LHCN-M2 (cell line): ENCODE measurements around the gene CFAP141. TPM values are rescaled to one million over a fixed set of nuclear protein-coding genes. Genes with fewer than 3 reads are reported as not detected.
A peak's percentile ranks its signal among the peaks of the same experiment; 100 is the strongest.
"Not testable (repeated sequence)": the region's sequence is repeated elsewhere in the genome, so short reads cannot be mapped to it uniquely, and the experiment has no call there.

Source experiments
- DNase-seq: peaks from one replicate; pipeline ENCODE4 v3.0.0-alpha.2; 2012; ENCODE audit warnings: low read depth
- polyA plus RNA-seq: library from polyadenylated mRNA; unstranded; fragments of >200 nt; gene quantifications from one replicate; pipeline ENCODE4 v1.2.1, GENCODE V29; 2012; ENCODE audit warnings: missing spikeins
- total RNA-seq: library from RNA; depleted of rRNA; stranded (reverse); fragments of >200 nt; gene quantifications from 2 replicates; pipeline ENCODE4 v1.2.3, GENCODE V29; 2014; rRNA removed

Gene CFAP141
- not detected in 2 replicates for total RNA-seq
- polyA plus RNA-seq = not detected

GRCh38 chr1:154206196-154206595 is at the start of gene CFAP141:
Gene CFAP141, minus strand, starts transcription at chr1:154206333. Its CDS starts 26 bp downstream, at chr1:154206307.
- DNase-seq = no peak

DNA sequence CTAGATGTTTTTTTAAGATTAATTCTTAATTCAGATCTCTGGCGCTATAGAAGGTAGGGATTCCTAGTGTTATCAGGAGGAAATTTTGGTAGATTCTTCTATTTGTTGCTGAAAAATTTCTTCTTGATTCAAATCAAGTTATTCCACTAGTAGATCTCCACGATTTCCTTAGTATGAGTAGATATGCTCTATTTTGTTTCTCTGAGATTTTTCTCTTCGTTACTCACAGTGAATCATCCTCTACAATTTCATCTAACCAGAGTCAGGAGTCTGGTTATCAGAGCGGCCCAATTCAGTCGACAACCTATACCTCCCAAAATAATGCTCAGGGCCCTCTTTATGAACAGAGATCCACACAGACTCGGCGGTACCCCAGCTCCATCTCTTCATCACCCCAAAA is 47.5 kb upstream of the CFAP141 start:
- DNase-seq = peak; percentile 21

DNA sequence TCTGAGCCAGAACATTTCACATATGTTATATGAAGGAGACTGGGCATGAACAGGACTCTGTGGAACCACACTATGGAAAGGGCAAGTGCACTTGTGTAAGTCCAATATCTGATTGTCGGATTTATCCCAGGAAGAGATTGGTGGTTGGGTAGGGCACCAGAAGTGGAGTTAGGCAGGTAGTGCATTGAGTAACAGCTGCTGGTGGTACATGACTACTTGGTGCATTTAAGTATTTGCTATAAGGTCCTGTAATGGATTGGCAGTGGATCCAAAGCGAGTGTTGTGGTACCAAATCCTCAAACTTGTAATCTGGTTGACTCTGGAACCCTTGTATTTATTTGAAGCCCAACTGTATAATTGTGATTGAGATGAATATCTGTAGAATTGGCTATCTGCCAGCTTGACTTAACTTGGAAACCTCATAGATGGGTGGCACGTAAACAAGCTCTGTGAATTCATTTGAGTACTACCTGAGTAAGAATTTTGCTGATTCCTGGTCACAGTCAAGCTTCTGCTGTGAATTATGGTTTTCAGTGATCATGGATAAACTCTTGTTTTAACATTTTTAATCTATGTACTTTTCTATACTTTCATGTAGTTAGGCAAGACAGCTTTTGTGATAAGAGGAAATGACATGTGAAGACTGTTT is 35.7 kb upstream of the CFAP141 start:
- DNase-seq = no peak

GRCh38 chr1:154240294-154240833 is 34.2 kb upstream of the CFAP141 start:
- DNase-seq = no peak

- DNase-seq = no peak
Observed at GRCh38 chr1:154239491-154239890, 33.4 kb upstream of the CFAP141 start.

GRCh38 chr1:154237880-154238506 is 31.9 kb upstream of the CFAP141 start:
- no peak for DNase-seq

DNA sequence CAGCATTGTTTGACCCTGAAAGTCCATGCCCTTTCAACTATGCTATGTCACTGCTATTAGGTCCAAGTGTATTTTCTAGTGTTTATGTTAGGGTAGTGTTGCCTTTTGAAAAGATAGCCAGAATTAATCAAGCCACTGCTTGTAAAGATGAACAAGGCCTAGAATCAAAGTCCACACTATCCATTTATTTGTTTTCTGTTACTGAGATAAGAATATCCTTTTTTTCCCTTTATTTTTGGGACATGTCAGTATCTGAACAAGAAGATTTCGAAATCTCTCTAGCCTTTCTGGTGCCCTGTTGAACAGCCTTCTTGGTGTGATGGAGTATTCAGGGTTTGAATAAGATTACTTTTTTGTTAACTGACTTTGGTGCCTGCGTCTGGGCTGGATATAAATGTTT is 31.3 kb upstream of the CFAP141 start:
- DNase-seq = no peak

GRCh38 chr1:154236855-154237254 is 30.7 kb upstream of the CFAP141 start:
- DNase-seq = no peak

DNA sequence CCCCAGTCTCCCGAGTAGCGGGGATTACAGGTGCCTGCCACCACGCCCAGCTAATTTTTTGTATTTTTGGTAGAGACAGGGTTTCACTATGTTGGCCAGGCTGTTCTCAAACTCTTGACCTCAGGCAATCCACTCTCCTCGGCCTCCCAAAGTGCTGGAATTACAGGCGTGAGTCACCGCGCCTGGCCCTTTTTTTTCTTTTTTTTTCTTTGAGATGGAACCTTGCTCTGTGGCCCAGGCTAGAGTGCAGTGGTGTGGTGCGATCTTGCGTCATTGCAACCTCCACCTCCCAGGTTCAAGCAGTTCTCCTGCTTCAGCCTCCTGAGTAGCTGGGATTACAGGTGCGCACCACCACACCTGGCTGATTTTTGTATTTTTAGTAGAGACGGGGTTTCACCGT is 27.0 kb upstream of the CFAP141 start:
- DNase-seq = not testable (repeated sequence)

GRCh38 chr1:154231112-154231511 is 25.0 kb upstream of the CFAP141 start:
- DNase-seq = not testable (repeated sequence)

- DNase-seq = no peak
Observed at GRCh38 chr1:154225370-154225769, 19.2 kb upstream of the CFAP141 start.

DNA sequence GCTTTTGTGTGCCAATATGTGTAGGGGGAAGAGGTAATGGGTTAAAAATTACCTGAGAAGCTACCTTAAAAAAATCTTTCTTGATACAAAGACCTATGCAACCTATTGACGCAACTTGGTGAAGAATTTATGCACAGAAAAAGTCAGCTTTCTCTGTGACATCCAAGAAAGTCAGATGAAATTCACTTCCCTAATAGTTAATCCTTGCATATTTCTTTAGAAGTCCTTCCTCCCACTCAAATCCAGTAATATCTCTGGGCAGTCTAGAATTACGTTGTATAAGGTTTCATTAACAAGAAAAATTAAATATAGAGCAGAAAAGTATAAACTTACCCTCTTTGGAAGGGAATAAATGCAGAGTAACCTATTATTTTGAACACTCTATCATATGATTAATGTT is 17.5 kb upstream of the CFAP141 start:
- DNase-seq = no peak

- no peak for DNase-seq
Observed at GRCh38 chr1:154222918-154223317, 16.8 kb upstream of the CFAP141 start.

DNA sequence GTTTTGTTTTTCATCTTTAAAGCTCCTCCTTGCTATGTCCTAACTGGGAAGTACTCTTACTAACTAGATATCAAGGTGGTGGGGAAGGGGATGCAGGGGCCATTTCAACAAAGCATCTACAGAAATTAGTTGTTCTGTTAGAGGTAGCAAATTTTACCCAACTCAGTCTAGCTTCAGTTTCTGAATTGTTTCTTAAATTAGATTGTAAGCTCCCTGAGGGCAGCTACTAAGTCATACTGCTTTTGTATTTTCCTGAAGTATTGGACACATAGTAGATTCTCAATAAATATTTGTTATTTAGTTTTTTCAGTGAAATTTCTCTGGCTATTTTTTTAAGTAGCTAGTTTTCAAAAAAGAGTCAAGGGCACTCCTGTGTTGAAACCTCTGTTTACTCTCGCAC is 16.4 kb upstream of the CFAP141 start:
- DNase-seq = no peak

DNA sequence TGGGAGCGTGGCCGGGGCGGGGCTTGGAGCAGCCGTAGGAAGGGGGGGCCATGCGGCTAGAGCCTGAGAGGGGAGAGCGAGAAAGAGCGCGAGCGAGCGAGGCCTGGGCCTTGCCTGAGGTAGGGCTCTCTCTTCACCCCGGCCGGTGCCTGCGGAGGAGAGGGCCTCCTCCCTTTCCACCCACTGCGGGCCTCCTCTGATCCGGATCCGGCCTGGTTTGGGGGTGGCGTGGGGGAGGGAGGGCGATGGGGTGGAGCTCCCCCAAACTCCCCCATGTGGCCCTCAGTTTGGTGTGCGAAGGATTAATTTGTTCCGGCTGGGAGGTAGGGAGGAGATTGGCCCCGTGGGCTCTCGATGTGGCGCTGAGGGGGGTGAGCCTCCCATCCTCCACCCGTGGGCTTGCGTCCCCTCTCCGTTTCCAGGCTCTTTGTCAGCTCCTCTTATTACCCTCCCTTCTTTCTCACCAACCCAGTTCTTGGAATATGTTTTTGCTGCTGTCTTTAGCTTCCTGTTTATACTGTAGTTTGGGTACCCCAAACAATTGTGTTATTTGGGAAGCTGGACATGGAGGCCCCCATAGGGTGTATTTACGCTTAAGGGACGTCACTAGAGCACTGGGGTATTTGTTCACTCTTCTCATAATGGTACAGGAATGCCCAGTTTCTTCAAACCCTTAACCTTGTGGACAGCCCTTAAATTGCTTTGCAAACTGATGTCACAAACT is 15.3 kb upstream of the CFAP141 start:
- DNase-seq = peak; percentile 53

- no peak for DNase-seq
Observed at GRCh38 chr1:154220970-154221277, 14.8 kb upstream of the CFAP141 start.

GRCh38 chr1:154220071-154220969 is 14.2 kb upstream of the CFAP141 start, which contains the start of gene UBAP2L:
Gene UBAP2L, plus strand, starts transcription at chr1:154220955. Its CDS starts 4,169 bp downstream, at chr1:154225124.
- DNase-seq = peak; percentile 99

DNA sequence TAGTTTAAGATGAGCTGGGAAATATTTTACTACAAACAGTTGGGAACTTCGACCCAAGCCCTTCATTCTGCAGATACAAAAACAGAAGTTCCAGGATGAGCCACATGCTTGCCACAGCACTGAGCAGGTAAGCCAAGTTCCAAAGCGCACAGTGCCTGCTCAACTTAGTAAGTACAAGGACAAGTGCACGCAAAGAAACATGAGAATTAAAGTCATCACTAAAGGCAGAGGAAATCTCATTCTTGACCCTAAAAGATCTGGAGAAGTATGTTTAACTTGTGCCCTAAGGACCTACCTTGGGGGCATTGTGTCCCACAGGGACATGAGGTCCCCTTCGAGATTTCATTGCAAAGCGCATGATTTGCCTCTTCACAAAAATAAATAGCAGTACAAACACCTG is 13.4 kb upstream of the CFAP141 start:
- no peak for DNase-seq

GRCh38 chr1:154218545-154218944 is 12.4 kb upstream of the CFAP141 start:
- no peak for DNase-seq

- peak; percentile 89 for DNase-seq
Observed at GRCh38 chr1:154213274-154213673, 7.1 kb upstream of the CFAP141 start.

DNA sequence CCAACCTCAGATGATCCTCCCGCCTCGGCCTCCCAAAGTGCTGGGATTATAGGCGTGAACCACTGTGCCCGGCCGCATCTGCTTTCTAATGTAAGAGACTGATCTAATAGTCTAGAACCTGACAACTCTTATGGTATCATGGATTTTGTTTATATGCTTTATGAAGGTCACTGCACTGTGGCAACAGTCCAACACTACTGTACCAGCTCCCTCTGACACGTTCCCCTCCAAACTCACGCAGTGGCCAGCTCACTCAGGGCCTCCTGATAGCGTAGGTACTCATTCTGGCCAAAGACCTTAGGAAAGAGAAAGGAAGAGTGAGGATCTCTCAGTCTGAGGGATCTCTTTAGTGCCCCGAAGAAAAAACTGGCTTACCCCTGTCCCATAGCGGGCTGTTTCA is 6.0 kb upstream of the CFAP141 start:
- DNase-seq = no peak
